GM18517 (cell line): Measurements from ENCODE around the gene C20orf96.
"Not testable (repeated sequence)": the region's sequence is repeated elsewhere in the genome, so short reads cannot be mapped to it uniquely, and the experiment has no call there.

ENCODE experiments used
- ATAC-seq: cut with Tn5 transposase; IDR thresholded peaks from one replicate; pipeline ENCODE4 v1.9.1; 2021; ENCODE audit warnings: mild to moderate bottlenecking, moderate library complexity; ENCODE audit not compliant: unreplicated experiment

Gene C20orf96

GRCh38 chr20:242905-243304 lies 47.6 kb downstream of the C20orf96 start:
- ATAC-seq = no peak

- ATAC-seq = no peak
These were observed 52.6 kb downstream of the C20orf96 start for GRCh38 chr20:237929-238328.

- ATAC-seq = no peak
These were observed 53.1 kb downstream of the C20orf96 start for GRCh38 chr20:237489-237888.

GRCh38 chr20:235891-236290 lies 54.7 kb downstream of the C20orf96 start:
- no peak for ATAC-seq

- no peak for ATAC-seq
These were observed 63.0 kb downstream of the C20orf96 start for GRCh38 chr20:227439-228105.

- ATAC-seq = no peak
These were observed 63.6 kb downstream of the C20orf96 start, which contains the start of gene DEFB129 for GRCh38 chr20:226958-227357. Gene DEFB129 (plus strand): TSS chr20:227258. CDS start chr20:227289, 31 bp downstream.

- ATAC-seq = not testable (repeated sequence)
These were observed 64.7 kb downstream of the C20orf96 start for GRCh38 chr20:225879-226278.

GRCh38 chr20:221258-221830 lies 69.2 kb downstream of the C20orf96 start:
- no peak for ATAC-seq
